H1 (cell line): ENCODE results near the gene FGGY.

ENCODE experiments used
- POLR2A ChIP-seq, 2 experiments: IDR thresholded peaks; 1 replicate in 1 of 2; 2 replicates in 1 of 2; pipeline ENCODE4 v1.6.1; 2011; ENCODE audit warnings: low read depth in 2 of 2, low read length in 2 of 2, mild to moderate bottlenecking in 2 of 2; ENCODE audit errors: control extremely low read depth in 1 of 2
- TF ChIP-seq, protein P1 (sequence below), 3 experiments: IDR thresholded peaks; 1 replicate in 2 of 3; 2 replicates in 1 of 3; pipeline versions ENCODE4 v1.5.1 to v1.6.1; 2011; ENCODE audit warnings: low read length in 3 of 3, mild to moderate bottlenecking in 3 of 3, inconsistent platforms in 2 of 3, low read depth in 1 of 3, moderate library complexity in 1 of 3; ENCODE audit not compliant: insufficient read depth in 1 of 3; ENCODE audit errors: control extremely low read depth in 1 of 3

DNA sequence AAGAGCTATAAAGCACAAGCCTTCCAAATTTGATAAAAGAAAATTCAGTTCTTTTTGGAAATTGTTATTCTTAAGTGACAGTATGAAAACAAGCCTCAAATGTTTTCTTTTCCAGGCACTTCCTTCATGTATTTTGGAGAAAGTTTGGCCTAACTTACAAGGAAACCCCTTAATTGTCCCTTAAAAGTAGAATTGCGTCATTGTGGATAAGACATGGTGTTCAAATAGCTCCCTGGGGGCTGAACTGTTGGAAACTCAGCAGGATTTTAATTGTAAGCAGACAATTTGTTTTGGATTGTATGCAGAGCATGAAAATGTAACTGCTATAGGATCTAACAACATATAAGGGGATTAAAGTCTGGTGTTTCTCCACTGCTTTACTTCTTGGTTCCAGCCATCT is 35.4 kb upstream of the FGGY start:
- no peak for TF ChIP-seq POLR2A (IDR thresholded peaks at IDR 0.05; ENCODE audit: control extremely low read depth in 1 of 2, low read depth in 2 of 2, low read length in 2 of 2)
- TF ChIP-seq, protein P1, sequence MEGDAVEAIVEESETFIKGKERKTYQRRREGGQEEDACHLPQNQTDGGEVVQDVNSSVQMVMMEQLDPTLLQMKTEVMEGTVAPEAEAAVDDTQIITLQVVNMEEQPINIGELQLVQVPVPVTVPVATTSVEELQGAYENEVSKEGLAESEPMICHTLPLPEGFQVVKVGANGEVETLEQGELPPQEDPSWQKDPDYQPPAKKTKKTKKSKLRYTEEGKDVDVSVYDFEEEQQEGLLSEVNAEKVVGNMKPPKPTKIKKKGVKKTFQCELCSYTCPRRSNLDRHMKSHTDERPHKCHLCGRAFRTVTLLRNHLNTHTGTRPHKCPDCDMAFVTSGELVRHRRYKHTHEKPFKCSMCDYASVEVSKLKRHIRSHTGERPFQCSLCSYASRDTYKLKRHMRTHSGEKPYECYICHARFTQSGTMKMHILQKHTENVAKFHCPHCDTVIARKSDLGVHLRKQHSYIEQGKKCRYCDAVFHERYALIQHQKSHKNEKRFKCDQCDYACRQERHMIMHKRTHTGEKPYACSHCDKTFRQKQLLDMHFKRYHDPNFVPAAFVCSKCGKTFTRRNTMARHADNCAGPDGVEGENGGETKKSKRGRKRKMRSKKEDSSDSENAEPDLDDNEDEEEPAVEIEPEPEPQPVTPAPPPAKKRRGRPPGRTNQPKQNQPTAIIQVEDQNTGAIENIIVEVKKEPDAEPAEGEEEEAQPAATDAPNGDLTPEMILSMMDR (IDR thresholded peaks at IDR 0.05; ENCODE audit: control extremely low read depth in 1 of 3, insufficient read depth in 1 of 3, low read depth in 1 of 3, low read length in 3 of 3) = no peak
